GM12892 (cell line): ENCODE measurements around the gene HYPK.

Experiments used
- POLR2AphosphoS5 ChIP-seq: IDR thresholded peaks from 2 replicates; pipeline ENCODE4 v1.6.1; 2011; ENCODE audit warnings: low read depth, low read length, control low read depth
- TAF1 ChIP-seq: IDR thresholded peaks from 2 replicates; pipeline ENCODE4 v1.6.1; 2011; ENCODE audit warnings: low read depth, mild to moderate bottlenecking, control low read depth, low read length, borderline replicate concordance

GRCh38 chr15:43777267-43777914 lies 23.0 kb upstream of the HYPK start:
- TF ChIP-seq POLR2AphosphoS5 (no peak; the same call in 1 of the 2 replicates), TAF1 (no peak)
